ENCODE measurements around the gene PZP. TPM values are rescaled to one million over a fixed set of nuclear protein-coding genes. Genes with fewer than 3 reads are reported as not detected.

PZP gene
- total and polyA plus RNA-seq, 8 donors = 0.13 TPM; not detected in 7

DNA sequence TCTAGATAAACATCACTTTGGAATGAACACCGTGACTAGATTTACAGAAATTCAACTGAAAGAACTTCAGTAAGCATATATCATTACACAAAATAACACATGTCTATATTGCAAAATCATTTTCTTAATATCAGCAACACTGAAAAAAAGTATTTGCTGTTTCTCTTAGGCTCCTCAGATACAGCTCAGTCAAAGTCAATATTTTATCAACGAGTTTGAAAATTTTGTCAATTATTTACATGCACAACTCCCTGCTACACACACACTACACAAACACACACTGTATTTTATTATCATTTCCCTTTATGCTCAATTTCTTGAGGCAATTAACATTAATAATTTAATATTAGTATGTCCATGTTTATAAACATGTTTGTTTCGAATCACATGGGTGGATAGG is 3.8 kb downstream of the PZP start:
- Histone ChIP-seq H3K9me3 (no peaks in the 10 kb centered on the region), H3K36me3 (no peaks in the 10 kb centered on the region), H3K27me3 (no peaks in the 10 kb centered on the region), H3K4me3 (no peak overlapping the region), H3K27ac (no peak overlapping the region), H3K4me1 (no peaks in the 10 kb centered on the region)
- TF ChIP-seq, protein P1, sequence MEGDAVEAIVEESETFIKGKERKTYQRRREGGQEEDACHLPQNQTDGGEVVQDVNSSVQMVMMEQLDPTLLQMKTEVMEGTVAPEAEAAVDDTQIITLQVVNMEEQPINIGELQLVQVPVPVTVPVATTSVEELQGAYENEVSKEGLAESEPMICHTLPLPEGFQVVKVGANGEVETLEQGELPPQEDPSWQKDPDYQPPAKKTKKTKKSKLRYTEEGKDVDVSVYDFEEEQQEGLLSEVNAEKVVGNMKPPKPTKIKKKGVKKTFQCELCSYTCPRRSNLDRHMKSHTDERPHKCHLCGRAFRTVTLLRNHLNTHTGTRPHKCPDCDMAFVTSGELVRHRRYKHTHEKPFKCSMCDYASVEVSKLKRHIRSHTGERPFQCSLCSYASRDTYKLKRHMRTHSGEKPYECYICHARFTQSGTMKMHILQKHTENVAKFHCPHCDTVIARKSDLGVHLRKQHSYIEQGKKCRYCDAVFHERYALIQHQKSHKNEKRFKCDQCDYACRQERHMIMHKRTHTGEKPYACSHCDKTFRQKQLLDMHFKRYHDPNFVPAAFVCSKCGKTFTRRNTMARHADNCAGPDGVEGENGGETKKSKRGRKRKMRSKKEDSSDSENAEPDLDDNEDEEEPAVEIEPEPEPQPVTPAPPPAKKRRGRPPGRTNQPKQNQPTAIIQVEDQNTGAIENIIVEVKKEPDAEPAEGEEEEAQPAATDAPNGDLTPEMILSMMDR (IDR thresholded peaks at IDR 0.05) = no peak
- TF ChIP-seq EP300 (IDR thresholded peaks at IDR 0.05) (no peak), POLR2AphosphoS5 (IDR thresholded peaks at IDR 0.05) (no peak), POLR2A (IDR thresholded peaks at IDR 0.05) (no peak)
- intact Hi-C loops (cut with DNase I; ENCODE audit: low total_unique reads) = no loop called here
- no peak for DNase-seq
- 36 to 61% (median 53%) methylated on average over 3 of the region's 3 CpGs for WGBS, 5 donors

DNA sequence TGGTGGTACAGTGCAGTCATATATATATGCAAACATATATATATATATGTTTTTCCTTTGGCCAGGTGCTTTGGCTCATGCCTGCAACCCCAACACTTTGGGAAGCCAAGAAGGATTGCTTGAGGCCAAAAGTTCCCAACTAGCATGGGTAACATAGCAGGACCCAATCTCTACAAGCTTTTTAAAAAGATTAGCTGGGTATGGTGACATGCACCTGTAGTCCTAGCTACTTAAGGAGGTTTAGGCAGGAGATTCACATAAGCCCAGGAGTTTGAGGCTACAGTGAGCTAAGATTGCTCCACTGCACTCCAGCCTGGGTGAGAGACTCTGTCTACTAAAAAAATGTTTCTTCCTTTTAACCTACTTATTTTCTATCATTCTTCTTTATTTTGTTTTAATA is 10.2 kb downstream of the PZP start:
- DNase-seq = no peak
- H3K4me1 ChIP-seq = no peaks in the 10 kb centered on the region
- H3K9me3 ChIP-seq = no peaks in the 10 kb centered on the region
- no peak for TF ChIP-seq POLR2A (IDR thresholded peaks at IDR 0.05)
- no peak for TF ChIP-seq EP300 (IDR thresholded peaks at IDR 0.05)
- no peak for TF ChIP-seq POLR2AphosphoS5 (IDR thresholded peaks at IDR 0.05)
- TF ChIP-seq, protein P1 (IDR thresholded peaks at IDR 0.05) = no peak
- no peak overlapping the region for H3K4me3 ChIP-seq
- intact Hi-C loops (cut with DNase I; ENCODE audit: low total_unique reads) = no loop called here
- no peaks in the 10 kb centered on the region for H3K36me3 ChIP-seq
- H3K27me3 ChIP-seq = no peaks in the 10 kb centered on the region
- H3K27ac ChIP-seq = no peak overlapping the region

DNA sequence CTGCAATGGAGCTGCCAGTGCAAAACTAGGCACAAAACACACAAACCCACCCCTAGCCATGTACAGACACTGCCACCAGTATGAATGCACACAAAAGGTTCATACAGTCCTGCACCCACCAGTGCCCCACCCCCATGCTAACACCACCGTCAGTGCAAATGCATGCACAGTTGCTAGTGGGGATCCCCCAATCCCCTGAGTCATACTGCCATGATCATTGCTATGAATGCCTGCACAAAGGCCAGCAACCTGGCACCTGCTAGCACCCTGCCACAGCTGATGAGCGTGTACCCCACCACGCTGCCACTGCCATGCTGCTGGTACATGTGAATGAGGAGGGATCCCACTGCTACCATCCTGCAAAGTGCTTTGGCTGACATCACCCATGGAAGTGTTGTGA is 23.9 kb downstream of the PZP start:
- Histone ChIP-seq H3K36me3 (no peaks in the 10 kb centered on the region), H3K4me1 (no peaks in the 10 kb centered on the region), H3K27ac (no peak overlapping the region), H3K4me3 (no peak overlapping the region), H3K27me3 (no peaks in the 10 kb centered on the region), H3K9me3 (peaks cover 0 to 7% (median 0%) of the 10 kb centered on the region in 4 donors)
- TF ChIP-seq POLR2AphosphoS5 (IDR thresholded peaks at IDR 0.05) = no peak
- no peak for DNase-seq
- intact Hi-C loops (cut with DNase I; ENCODE audit: low total_unique reads) = no loop called here
- 80 to 92% (median 88%) methylated on average over 1 to 3 of the region's 3 CpGs for WGBS, 5 donors

DNA sequence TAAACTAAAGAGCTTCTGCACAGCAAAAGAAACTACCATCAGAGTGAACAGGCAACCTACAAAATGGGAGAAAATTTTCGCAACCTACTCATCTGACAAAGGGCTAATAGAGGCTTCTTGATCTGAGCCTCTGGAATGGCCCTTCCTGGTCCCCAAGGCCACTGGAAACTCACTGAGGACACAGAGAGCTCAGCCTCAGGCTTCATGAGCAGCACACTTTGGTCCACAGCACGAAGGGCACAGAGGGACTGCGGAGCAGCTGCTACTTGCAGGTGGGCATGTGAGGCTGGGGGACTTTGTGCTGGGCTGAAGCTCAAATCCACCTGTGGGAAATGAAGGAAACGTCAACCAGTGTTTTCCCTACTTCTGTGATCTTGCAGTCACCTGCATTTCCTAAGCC is 27.4 kb downstream of the PZP start:
- WGBS, 5 donors = 70 to 86% (median 80%) methylated on average over 4 of the region's 4 CpGs
- H3K27ac ChIP-seq = no peak overlapping the region
- DNase-seq = no peak
- no peaks in the 10 kb centered on the region for H3K9me3 ChIP-seq
- no peaks in the 10 kb centered on the region for H3K4me1 ChIP-seq
- no peaks in the 10 kb centered on the region for H3K36me3 ChIP-seq
- intact Hi-C loops (cut with DNase I; ENCODE audit: low total_unique reads) = no loop called here
- H3K27me3 ChIP-seq = no peaks in the 10 kb centered on the region
- H3K4me3 ChIP-seq = no peak overlapping the region
- TF ChIP-seq, protein P1 (IDR thresholded peaks at IDR 0.05) = no peak
- TF ChIP-seq POLR2AphosphoS5 (IDR thresholded peaks at IDR 0.05) (no peak), EP300 (IDR thresholded peaks at IDR 0.05) (no peak), POLR2A (IDR thresholded peaks at IDR 0.05) (no peak)

DNA sequence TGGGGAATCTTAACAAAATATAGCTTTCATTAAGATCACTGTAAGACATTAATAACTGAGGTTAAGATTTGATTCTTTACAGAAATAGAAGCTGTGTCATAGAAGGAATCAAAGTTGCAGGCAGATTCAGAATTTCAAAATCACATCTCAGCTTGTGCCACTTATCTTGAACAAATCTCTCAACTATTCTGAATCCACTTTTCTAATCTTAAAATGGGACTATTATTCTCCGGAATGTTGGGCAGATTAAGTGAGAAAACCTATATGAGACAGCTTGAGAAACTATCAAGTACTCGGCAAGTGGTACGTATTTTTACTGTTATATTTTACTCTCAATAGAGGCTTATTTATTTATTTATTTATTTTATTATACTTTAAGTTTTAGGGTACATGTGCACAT is 28.4 kb downstream of the PZP start:
- intact Hi-C loops (cut with DNase I; ENCODE audit: low total_unique reads) = no loop called here
- whole genome bisulfite sequencing, 5 donors = 94 to 97% (median 96%) methylated on average over 3 of the region's 3 CpGs
- Histone ChIP-seq H3K27ac (no peak overlapping the region), H3K4me1 (no peaks in the 10 kb centered on the region), H3K36me3 (no peaks in the 10 kb centered on the region), H3K27me3 (no peaks in the 10 kb centered on the region), H3K9me3 (no peaks in the 10 kb centered on the region), H3K4me3 (no peak overlapping the region)
- TF ChIP-seq POLR2AphosphoS5 (IDR thresholded peaks at IDR 0.05) = no peak
- no peak for TF ChIP-seq POLR2A (IDR thresholded peaks at IDR 0.05)
- TF ChIP-seq, protein P1 (IDR thresholded peaks at IDR 0.05) = no peak
- no peak for TF ChIP-seq EP300 (IDR thresholded peaks at IDR 0.05)
- no peak for DNase-seq

Measured in stomach (tissue), 9 donors.